ENCODE measurements around the gene ART3.

Gene ART3

DNA sequence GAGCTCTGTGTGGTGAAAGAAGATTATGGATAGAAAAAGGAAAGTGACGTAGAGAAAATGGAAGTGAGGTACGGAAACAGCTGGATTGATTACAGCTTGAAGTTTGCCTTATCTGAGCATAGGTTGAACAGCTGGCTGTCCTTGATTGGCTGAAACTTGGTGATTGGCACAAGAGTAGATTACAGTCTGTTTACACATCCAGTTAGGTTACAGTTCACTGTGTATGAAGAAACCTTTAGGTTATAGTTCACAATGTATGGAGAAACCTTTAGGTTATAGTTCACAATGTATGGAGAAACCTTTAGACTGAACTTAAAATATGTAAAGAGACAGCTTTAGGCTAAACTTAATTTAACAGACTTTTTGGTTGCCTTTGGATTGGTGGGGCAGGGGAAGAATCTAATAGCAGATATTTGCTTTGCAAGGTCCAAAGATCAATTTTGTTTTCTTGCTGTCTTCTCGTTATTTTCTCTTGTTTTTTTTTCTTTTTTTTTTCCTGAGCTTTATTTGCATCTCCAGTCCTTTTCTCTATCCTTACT, 15.6 kb upstream of the ART3 start:
- TF ChIP-seq, protein P1, sequence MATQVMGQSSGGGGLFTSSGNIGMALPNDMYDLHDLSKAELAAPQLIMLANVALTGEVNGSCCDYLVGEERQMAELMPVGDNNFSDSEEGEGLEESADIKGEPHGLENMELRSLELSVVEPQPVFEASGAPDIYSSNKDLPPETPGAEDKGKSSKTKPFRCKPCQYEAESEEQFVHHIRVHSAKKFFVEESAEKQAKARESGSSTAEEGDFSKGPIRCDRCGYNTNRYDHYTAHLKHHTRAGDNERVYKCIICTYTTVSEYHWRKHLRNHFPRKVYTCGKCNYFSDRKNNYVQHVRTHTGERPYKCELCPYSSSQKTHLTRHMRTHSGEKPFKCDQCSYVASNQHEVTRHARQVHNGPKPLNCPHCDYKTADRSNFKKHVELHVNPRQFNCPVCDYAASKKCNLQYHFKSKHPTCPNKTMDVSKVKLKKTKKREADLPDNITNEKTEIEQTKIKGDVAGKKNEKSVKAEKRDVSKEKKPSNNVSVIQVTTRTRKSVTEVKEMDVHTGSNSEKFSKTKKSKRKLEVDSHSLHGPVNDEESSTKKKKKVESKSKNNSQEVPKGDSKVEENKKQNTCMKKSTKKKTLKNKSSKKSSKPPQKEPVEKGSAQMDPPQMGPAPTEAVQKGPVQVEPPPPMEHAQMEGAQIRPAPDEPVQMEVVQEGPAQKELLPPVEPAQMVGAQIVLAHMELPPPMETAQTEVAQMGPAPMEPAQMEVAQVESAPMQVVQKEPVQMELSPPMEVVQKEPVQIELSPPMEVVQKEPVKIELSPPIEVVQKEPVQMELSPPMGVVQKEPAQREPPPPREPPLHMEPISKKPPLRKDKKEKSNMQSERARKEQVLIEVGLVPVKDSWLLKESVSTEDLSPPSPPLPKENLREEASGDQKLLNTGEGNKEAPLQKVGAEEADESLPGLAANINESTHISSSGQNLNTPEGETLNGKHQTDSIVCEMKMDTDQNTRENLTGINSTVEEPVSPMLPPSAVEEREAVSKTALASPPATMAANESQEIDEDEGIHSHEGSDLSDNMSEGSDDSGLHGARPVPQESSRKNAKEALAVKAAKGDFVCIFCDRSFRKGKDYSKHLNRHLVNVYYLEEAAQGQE (IDR thresholded peaks at IDR 0.05; ENCODE audit: insufficient read depth in 1 of 2, low read depth in 2 of 2, low read length in 2 of 2) = no peak
- no peak for TF ChIP-seq POLR2AphosphoS5 (IDR thresholded peaks at IDR 0.05; ENCODE audit: low read depth, low read length)
- TF ChIP-seq SIN3A (IDR thresholded peaks at IDR 0.05; ENCODE audit: borderline replicate concordance, insufficient read depth, low read length) = no peak
- TF ChIP-seq FOXP2 (optimal IDR thresholded peaks at IDR 0.05; ENCODE audit: borderline replicate concordance, extremely low read depth, extremely low read length, insufficient read depth) = no peak
- TF ChIP-seq TAF1 (IDR thresholded peaks at IDR 0.05; ENCODE audit: borderline replicate concordance, insufficient read depth, low read length) = no peak

DNA sequence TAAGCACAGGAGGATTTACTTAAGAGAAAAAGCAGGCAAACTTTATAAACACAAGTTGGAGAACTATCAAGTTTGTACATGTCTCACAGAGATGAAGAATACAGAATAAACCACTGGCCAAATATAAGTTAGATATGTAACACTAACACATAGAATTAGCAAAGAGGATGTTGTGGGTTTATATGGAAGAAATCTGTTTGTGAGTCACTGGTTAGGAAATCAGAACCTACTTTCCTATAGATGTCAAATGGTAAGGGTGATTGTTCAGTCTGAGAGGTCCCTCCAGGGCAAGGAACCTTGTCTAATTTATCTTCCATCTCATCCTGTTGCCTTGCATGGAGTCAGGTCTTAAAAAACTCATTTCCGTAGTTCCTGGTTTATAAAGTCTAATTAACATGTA, 14.8 kb upstream of the ART3 start:
- TF ChIP-seq, protein P1 (IDR thresholded peaks at IDR 0.05; ENCODE audit: insufficient read depth in 1 of 2, low read depth in 2 of 2, low read length in 2 of 2) = no peak
- TF ChIP-seq FOXP2 (optimal IDR thresholded peaks at IDR 0.05; ENCODE audit: borderline replicate concordance, extremely low read depth, extremely low read length, insufficient read depth) = no peak
- TF ChIP-seq SIN3A (IDR thresholded peaks at IDR 0.05; ENCODE audit: borderline replicate concordance, insufficient read depth, low read length) = no peak
- TF ChIP-seq POLR2AphosphoS5 (IDR thresholded peaks at IDR 0.05; ENCODE audit: low read depth, low read length) = no peak
- TF ChIP-seq TAF1 (IDR thresholded peaks at IDR 0.05; ENCODE audit: borderline replicate concordance, insufficient read depth, low read length) = no peak

DNA sequence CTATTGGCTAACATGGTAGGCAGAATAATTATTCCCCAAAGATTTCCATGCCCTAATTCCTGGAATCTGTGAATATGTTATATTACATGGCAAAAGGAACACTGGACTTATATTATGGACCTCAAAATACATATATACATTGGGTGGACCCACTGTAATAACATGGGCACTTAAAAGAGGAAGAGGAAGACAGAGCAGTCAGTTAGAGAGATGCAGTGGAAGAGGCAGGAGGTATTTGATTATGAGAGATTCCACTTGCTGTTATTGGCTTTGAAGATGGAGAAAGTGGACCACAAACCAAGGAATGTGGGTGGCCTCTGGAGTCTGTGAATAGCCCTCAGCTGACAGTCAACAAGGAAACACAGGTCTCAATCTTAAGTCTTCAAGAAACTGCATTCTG, 14.0 kb upstream of the ART3 start:
- TF ChIP-seq, protein P1 (IDR thresholded peaks at IDR 0.05; ENCODE audit: insufficient read depth in 1 of 2, low read depth in 2 of 2, low read length in 2 of 2) = no peak
- TF ChIP-seq TAF1 (IDR thresholded peaks at IDR 0.05; ENCODE audit: borderline replicate concordance, insufficient read depth, low read length) = no peak

DNA sequence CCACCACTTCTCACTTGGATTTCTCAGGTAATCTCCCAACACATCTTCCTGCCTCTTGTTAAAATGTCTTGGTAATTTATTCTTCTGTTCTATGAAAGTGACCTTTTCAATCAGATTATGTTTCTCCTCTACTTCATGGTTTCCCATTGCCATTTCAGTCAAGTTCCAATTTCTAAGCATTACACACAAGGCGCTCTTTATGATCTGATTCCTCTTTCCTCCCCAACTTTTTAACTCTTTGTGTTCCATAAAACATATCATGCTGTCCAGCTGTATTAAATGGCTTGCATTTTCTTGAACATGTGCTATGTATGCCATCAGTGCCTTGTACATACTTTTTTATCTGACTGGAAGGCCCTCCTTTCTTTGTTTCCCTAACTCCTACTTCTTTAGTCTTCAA, 13.1 kb upstream of the ART3 start:
- TF ChIP-seq SIN3A (IDR thresholded peaks at IDR 0.05; ENCODE audit: borderline replicate concordance, insufficient read depth, low read length) (no peak), FOXP2 (optimal IDR thresholded peaks at IDR 0.05; ENCODE audit: borderline replicate concordance, extremely low read depth, extremely low read length, insufficient read depth) (no peak)

DNA sequence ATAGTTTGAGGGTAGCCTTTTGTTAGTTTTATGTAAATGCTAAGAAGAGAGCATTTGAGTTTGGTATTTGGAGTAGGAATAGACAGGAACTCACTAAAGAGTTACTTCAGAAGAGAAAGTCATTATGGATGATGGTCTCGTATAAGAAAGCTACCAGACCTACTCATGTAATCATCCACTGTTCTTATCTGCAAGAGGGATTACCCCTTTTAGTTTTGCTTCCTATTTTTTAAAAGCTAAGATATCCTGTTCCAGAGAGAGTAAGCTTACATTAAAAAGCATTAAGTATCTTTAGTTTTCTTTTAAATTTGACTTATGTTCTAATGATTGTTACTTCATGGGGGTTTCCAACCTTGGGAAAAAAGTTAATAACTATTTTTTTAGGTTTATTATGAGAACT, 12.5 kb upstream of the ART3 start:
- TF ChIP-seq, protein P1 (IDR thresholded peaks at IDR 0.05; ENCODE audit: insufficient read depth in 1 of 2, low read depth in 2 of 2, low read length in 2 of 2) = no peak
- TF ChIP-seq TAF1 (IDR thresholded peaks at IDR 0.05; ENCODE audit: borderline replicate concordance, insufficient read depth, low read length) (no peak), POLR2AphosphoS5 (IDR thresholded peaks at IDR 0.05; ENCODE audit: low read depth, low read length) (no peak), SIN3A (IDR thresholded peaks at IDR 0.05; ENCODE audit: borderline replicate concordance, insufficient read depth, low read length) (no peak), FOXP2 (optimal IDR thresholded peaks at IDR 0.05; ENCODE audit: borderline replicate concordance, extremely low read depth, extremely low read length, insufficient read depth) (no peak)
